NCI-H446 treated with DMSO at 0.1 percent for 48 hours (cell line): ENCODE results near the gene SLC6A7.
A peak's percentile ranks its signal among the peaks of the same experiment; 100 is the strongest.

Source experiments
- DNase-seq: peaks from one replicate; lab custom pipeline; 2025; lab: John Stamatoyannopoulos, UW

Gene SLC6A7

GRCh38 chr5:150189728-150190502, at the start of gene SLC6A7:
SLC6A7 (plus strand) TSS chr5:150190062; CDS start chr5:150190328, 266 bp downstream.
- no peak for DNase-seq

GRCh38 chr5:150140830-150141229, 49.0 kb upstream of the SLC6A7 start:
- no peak for DNase-seq

GRCh38 chr5:150141544-150142184, 48.2 kb upstream of the SLC6A7 start:
- DNase-seq = no peak

GRCh38 chr5:150142185-150142958, 47.5 kb upstream of the SLC6A7 start:
- DNase-seq = no peak

- no peak for DNase-seq
These were observed 46.9 kb upstream of the SLC6A7 start for GRCh38 chr5:150142959-150143349.

- DNase-seq = peak; percentile 39
These were observed 46.3 kb upstream of the SLC6A7 start for GRCh38 chr5:150143350-150144245.

- DNase-seq = no peak
These were observed 45.5 kb upstream of the SLC6A7 start for GRCh38 chr5:150144246-150144801.

GRCh38 chr5:150144879-150145278, 45.0 kb upstream of the SLC6A7 start:
- DNase-seq = no peak

- DNase-seq = no peak
These were observed 43.6 kb upstream of the SLC6A7 start for GRCh38 chr5:150146235-150146634.

GRCh38 chr5:150146862-150147601, 42.8 kb upstream of the SLC6A7 start:
- DNase-seq = peak; percentile 66

- peak; percentile 49 for DNase-seq
These were observed 42.2 kb upstream of the SLC6A7 start for GRCh38 chr5:150147670-150148069.

GRCh38 chr5:150148117-150148927, 41.5 kb upstream of the SLC6A7 start:
- DNase-seq = peak; percentile 86

- DNase-seq = no peak
These were observed 40.2 kb upstream of the SLC6A7 start for GRCh38 chr5:150149618-150150017.

- DNase-seq = no peak
These were observed 37.0 kb upstream of the SLC6A7 start for GRCh38 chr5:150152636-150153462.

- no peak for DNase-seq
These were observed 36.4 kb upstream of the SLC6A7 start for GRCh38 chr5:150153483-150153882.

- no peak for DNase-seq
These were observed 35.8 kb upstream of the SLC6A7 start for GRCh38 chr5:150153957-150154617.

- no peak for DNase-seq
These were observed 35.2 kb upstream of the SLC6A7 start for GRCh38 chr5:150154618-150155128.
